Measurements from ENCODE around the gene COL28A1. TPM values are rescaled to one million over a fixed set of nuclear protein-coding genes. Genes with fewer than 3 reads are reported as not detected.

COL28A1 gene
- polyA plus RNA-seq, 3 donors, result not detected

DNA sequence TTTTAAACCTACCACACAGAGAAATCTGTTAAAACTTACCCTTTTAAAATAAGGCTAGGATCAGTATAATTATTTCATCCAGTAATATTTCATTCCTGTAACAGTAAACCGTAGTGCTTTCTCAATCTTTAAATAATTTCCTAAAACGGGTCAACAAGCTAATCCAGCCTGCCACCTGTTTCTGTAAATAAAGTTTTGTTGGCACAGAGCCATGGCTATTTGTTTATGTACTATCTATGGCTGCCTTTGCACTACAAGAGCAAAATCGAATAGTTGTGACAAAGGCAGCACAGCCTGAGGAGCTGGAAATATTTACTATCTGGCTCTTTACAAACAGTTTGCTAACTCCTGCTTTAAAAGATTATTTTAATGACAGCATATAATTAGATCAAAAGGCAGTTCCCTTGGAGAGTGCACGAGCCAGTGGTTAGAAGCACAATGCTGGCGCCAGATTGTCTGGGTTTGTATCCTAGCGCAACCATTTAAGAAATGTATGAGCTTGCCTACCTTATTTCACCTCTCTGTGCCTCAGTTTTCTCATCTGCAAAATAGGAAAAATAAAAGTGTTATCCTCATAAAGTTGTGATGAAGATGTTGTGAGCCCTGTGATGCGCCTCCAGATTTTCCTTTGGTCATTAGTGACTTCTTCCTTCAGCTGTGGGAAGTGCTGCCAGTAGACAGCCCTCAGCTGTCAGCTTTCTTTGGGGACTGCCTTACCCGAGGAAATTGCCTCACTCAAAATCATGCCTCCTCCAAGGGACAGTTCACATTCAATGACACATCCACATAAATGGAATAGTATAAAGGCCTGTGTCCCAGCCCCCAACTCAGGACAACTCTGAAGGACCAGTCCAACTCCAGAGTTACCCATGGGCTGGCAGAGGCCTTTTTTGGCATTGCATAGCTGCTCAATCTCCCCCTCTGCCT, 19.2 kb upstream of the COL28A1 start:
- H3K36me3 Mint-ChIP-seq, result no peaks in the 10 kb centered on the region
- H3K4me1 Mint-ChIP-seq, result no peaks in the 10 kb centered on the region
- TF ChIP-seq, protein P1, sequence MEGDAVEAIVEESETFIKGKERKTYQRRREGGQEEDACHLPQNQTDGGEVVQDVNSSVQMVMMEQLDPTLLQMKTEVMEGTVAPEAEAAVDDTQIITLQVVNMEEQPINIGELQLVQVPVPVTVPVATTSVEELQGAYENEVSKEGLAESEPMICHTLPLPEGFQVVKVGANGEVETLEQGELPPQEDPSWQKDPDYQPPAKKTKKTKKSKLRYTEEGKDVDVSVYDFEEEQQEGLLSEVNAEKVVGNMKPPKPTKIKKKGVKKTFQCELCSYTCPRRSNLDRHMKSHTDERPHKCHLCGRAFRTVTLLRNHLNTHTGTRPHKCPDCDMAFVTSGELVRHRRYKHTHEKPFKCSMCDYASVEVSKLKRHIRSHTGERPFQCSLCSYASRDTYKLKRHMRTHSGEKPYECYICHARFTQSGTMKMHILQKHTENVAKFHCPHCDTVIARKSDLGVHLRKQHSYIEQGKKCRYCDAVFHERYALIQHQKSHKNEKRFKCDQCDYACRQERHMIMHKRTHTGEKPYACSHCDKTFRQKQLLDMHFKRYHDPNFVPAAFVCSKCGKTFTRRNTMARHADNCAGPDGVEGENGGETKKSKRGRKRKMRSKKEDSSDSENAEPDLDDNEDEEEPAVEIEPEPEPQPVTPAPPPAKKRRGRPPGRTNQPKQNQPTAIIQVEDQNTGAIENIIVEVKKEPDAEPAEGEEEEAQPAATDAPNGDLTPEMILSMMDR (IDR thresholded peaks at IDR 0.05), result no peak
- no peak overlapping the region for H2AFZ ChIP-seq (ENCODE audit: insufficient read depth, low read depth, low read length, poor library complexity, severe bottlenecking)
- 80% methylated on average over 2 of the region's 8 CpGs for WGBS (ENCODE audit: insufficient coverage)
- no peak overlapping the region for H3K4me3 ChIP-seq (replicated peaks in 1 of 3; ENCODE audit: low read depth in 2 of 3, low read length in 3 of 3)
- H3K27me3 ChIP-seq (ENCODE audit: control insufficient read depth in 2 of 2, insufficient read depth in 2 of 2, low read length in 2 of 2), result no peaks in the 10 kb centered on the region
- no peak overlapping the region for H3K27ac ChIP-seq (ENCODE audit: low read depth in 1 of 2, low read length in 2 of 2)
- H3K9me3 Mint-ChIP-seq, result peaks cover 4 to 28% (median 18%) of the 10 kb centered on the region in 7 donors
- intact Hi-C loops (cut with micrococcal nuclease), result no loop called here
- H3K4me2 ChIP-seq (replicated peaks; ENCODE audit: extremely low read depth, low read length, poor library complexity, severe bottlenecking), result no peak overlapping the region
- H3K79me2 ChIP-seq (ENCODE audit: insufficient read depth, low read length), result no peaks in the 10 kb centered on the region
- no peak for DNase-seq
- H3K9me3 ChIP-seq (replicated peaks in 1 of 2; ENCODE audit: control insufficient read depth in 1 of 2, insufficient read depth in 1 of 2, low read length in 2 of 2), result no peaks in the 10 kb centered on the region
- H3K9ac ChIP-seq (ENCODE audit: insufficient read depth, low read length, poor library complexity, severe bottlenecking), result no peak overlapping the region
- H3K36me3 ChIP-seq (replicated peaks in 1 of 2; ENCODE audit: control insufficient read depth in 1 of 2, insufficient read depth in 2 of 2, low read length in 2 of 2), result no peaks in the 10 kb centered on the region
- H3K4me1 ChIP-seq (ENCODE audit: control insufficient read depth in 1 of 2, insufficient read depth in 2 of 2, low read length in 2 of 2), result no peaks in the 10 kb centered on the region
- H3K4me3 Mint-ChIP-seq, result no peak overlapping the region
- no peak overlapping the region for H3K27ac Mint-ChIP-seq
- peaks cover 0 to 2% (median 0%) of the 10 kb centered on the region in 3 donors for H3K27me3 Mint-ChIP-seq (ENCODE audit: low read depth in 3 of 3)
- H4K20me1 ChIP-seq (ENCODE audit: insufficient read depth, low read length), result no peaks in the 10 kb centered on the region

DNA sequence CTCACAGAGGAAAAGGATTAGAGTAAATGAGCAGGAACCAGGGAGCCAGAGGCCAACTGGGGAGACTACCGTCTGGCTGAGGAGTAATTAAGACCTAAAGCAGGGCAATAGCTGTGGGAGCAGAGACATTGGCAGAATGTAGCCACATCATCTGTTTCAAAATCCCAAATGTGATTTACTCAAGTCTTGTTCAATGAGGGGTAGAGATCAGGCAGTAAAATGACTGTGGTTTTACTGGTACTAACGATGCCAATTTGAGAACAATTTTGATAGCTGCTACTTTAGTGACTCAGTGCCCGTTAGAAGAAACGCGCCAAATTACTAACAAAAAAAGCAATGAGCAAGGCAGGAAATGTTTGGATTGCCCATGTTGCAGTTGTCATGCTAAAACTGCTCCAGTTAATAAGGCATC, 18.4 kb upstream of the COL28A1 start:
- no peak for DNase-seq
- Histone ChIP-seq H3K27ac (ENCODE audit: low read depth in 1 of 2, low read length in 2 of 2) (no peak overlapping the region), H3K27me3 (ENCODE audit: control insufficient read depth in 2 of 2, insufficient read depth in 2 of 2, low read length in 2 of 2) (no peaks in the 10 kb centered on the region), H3K36me3 (replicated peaks in 1 of 2; ENCODE audit: control insufficient read depth in 1 of 2, insufficient read depth in 2 of 2, low read length in 2 of 2) (no peaks in the 10 kb centered on the region), H3K4me2 (replicated peaks; ENCODE audit: extremely low read depth, low read length, poor library complexity, severe bottlenecking) (no peak overlapping the region), H3K9ac (ENCODE audit: insufficient read depth, low read length, poor library complexity, severe bottlenecking) (no peak overlapping the region), H3K79me2 (ENCODE audit: insufficient read depth, low read length) (no peaks in the 10 kb centered on the region), H2AFZ (ENCODE audit: insufficient read depth, low read depth, low read length, poor library complexity, severe bottlenecking) (no peak overlapping the region), H4K20me1 (ENCODE audit: insufficient read depth, low read length) (no peaks in the 10 kb centered on the region), H3K9me3 (replicated peaks in 1 of 2; ENCODE audit: control insufficient read depth in 1 of 2, insufficient read depth in 1 of 2, low read length in 2 of 2) (no peaks in the 10 kb centered on the region), H3K4me1 (ENCODE audit: control insufficient read depth in 1 of 2, insufficient read depth in 2 of 2, low read length in 2 of 2) (no peaks in the 10 kb centered on the region), H3K4me3 (replicated peaks in 1 of 3; ENCODE audit: low read depth in 2 of 3, low read length in 3 of 3) (no peak overlapping the region)
- TF ChIP-seq, protein P1 (IDR thresholded peaks at IDR 0.05), result no peak
- peaks cover 0 to 2% (median 0%) of the 10 kb centered on the region in 3 donors for H3K27me3 Mint-ChIP-seq (ENCODE audit: low read depth in 3 of 3)
- H3K27ac Mint-ChIP-seq, result no peak overlapping the region
- intact Hi-C loops (cut with micrococcal nuclease), result no loop called here
- H3K36me3 Mint-ChIP-seq, result no peaks in the 10 kb centered on the region
- H3K4me3 Mint-ChIP-seq, result no peak overlapping the region
- H3K4me1 Mint-ChIP-seq, result no peaks in the 10 kb centered on the region
- WGBS (ENCODE audit: insufficient coverage), result 100% methylated on average over 1 of the region's 5 CpGs
- H3K9me3 Mint-ChIP-seq, result peaks cover 4 to 19% (median 15%) of the 10 kb centered on the region in 7 donors
